CD4-positive, alpha-beta T cell treated with Interferon gamma for 1 hour (primary cell): ENCODE results near the gene NANS.
"Not testable (repeated sequence)": the region's sequence is repeated elsewhere in the genome, so short reads cannot be mapped to it uniquely, and the experiment has no call there.

Source experiments
- DNase-seq: peaks from one replicate; pipeline ENCODE4 v3.0.0-alpha.2; 2020

Gene NANS

DNA sequence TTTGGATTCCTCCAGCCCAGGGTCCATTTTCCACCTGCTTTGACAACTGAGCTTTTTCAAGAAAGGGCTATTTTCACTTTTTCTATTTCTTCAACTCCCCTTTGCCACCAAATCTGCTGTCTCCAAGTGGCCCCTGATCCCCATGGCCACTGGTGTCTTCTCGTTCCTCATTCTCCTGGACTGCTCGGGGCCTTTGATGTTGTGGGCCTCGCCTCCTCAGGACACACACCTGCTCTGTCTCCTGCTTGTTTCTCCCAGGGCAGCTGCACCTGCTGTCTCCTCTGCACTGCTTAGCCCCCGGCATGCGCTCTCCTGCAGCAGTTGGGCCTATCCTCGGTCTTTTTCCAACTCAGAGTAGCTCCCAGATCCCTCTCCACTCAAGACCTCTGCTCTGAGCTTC is 16.3 kb upstream of the NANS start:
- no peak for DNase-seq

DNA sequence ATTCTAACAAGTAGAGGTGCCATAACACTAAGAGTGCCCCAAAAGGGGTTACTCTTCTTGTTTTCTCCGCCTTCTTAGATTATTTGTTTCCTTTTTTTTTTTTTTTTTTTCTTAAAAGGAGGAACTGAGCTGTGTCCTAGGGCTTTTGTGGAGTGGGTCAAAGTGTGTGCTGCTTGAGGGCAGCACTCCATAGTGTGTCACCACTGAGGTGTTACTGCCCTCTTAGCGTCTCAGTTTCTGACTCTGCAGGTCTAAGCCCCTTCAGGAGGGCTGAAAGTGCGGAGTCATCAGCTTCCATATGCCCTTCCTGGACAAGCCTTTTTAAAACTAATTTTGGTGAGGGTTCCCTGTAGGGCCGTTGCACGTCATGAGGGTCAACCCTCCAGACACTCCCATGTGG is 12.6 kb upstream of the NANS start:
- no peak for DNase-seq

DNA sequence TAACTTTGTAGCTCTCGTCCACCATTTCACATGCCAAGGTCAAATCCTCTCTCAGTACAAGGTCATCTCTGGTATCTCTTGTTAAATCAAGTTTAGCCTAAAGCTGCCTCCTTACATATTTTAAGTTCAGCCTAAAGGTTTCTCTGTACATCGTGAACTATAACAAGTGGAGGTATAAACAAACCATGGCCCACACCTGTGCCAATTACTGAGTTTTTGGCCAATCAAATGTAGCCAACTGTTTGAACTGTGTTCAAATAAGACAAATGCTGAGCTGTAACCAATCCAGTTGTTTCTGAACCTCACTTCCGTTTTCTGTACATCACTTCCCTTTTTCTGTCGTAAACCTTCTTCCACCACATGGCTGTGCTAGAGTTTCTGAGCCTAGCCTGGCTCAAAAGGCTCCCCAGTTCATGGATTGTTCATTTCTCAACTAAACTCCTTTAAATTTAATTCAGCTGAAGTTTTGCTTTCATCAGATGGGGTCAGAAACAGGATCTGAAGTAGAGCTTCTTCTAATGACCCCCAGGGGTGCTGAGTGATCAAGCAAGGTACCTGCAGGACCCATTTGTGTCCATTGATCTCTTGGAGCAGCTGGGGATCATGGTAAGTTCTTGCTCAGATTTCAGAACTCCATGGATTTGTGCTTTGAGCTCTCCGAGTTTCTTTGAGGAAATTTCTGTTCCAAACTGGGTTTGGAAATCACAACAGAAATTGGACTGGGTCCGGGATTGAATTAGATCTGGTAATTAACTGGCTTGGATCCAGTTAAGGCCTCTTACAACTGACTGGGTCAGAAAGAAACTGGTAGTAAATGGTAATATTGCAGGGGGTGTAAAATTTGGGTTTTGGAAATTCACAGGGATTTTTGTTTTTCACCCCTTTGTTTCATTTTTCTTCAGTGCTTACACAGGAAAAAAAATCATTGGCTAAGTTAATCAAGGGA is 11.0 kb upstream of the NANS start:
- peak; percentile 51 for DNase-seq

DNA sequence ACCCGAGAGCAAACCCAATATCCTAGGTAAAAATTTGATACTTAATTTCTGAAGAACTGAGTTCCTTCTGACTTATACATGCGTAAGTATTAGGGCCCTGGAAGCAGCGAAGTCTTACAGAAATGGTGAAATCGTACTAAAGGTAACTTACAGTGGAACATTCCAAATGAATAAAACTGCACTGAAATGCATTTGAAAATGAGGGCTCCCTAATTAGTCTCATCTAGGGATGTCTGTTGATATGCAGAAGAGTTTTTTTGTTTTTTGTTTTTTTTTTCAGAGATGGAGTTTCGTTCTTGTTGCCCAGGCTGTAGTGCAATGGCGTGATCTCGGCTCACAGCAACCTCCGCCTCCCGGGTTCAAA is 10.4 kb upstream of the NANS start:
- no peak for DNase-seq

DNA sequence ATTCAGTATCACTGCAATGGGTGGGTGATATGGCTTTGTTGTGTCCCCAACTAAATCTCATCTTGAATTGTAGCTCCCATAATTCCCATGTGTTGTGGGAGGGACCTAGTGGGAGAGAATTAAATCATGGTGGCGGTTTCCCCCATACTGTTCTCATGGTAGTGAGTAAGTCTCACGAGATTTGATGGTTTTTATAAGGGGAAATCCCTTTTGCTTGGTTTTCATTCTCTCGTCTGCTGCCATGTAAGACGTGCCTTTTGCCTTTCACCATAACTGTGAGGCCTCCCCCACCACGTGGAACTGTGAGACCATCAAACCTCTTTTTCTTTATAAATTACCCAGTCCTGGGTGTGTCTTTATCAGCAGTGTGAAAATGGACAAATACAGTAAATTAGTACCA is 9.5 kb upstream of the NANS start:
- DNase-seq, result no peak

DNA sequence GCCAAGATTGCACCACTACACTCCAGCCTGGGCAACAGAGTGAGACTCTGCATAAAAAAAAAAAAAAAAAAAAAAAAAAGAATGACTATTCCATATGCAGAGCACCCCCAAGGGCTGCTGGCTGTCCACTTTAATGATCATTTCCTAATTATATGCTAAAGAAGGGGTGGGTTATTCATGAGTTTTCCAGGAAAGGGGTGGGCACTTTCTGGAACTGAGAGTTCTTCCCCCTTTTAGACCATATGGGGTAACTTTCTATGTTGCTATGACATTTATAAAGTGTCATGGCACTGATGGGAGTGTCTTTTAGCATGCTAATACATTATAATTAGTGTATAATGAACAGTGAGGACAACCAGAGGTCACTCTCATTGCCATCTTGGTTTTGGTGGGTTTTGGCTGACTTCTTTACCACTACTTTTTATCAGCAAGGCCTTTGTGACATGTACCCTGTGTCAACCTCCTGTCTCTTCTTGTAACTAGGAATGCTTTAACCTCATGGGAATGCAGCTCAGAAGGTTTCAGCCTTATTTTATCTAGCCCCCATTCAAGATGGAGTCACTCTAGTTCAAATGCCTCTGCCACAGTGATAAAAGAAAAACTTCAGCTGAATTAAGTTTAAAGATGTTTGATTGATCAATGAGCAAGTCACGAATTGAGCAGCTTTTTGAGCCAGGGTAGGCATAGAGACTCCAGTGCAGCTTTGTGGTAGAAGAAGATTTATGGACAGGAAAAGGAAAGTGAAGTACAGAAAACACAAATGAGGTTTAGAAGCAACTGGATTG is 7.1 kb upstream of the NANS start:
- DNase-seq, result no peak

DNA sequence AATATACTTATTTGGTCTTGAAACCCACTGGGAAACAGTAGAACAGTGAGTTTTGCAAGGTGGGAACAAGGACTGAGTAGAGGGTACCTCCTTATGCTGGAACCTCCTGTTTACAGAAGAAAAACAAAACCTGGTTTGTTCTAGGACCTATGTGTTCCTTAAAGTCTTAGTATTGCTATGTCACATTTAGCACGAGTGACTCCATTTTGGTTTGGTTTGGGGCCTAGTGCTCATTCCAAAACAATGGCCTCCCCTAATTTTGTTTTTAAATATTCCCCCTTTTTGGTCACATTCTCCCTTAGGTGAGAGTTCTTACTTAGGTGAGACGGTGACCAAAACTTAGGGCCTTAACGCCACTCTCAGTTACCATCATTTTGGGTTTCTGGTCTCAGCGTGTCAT is 6.2 kb upstream of the NANS start:
- DNase-seq, result no peak

DNA sequence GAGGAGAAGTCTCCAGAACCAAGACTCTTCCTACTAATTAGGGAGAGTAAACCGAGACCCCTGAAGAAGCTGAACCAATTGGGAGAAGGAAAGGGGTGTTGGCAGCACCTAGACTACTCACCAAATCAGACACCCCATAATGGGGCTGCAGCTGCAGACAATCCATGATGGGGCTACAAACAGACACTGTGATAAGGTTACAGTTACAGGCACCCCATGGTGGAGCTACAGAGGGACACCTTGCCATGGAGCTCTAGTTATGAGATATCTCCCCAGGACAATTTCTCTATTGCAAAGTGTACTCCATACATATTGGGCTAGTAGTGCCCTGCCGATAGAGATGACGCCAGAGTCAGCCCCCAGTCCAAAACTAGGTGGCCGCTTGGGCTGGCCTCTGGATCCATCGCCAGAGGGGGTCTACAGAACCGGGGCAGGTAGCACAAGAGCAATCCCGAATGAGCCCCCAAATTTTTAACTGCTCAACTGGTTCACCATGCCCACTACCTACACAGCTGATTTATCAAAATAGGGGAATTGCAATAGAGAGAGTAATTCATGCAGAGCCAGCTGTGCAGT is 2.1 kb upstream of the NANS start:
- no peak for DNase-seq

DNA sequence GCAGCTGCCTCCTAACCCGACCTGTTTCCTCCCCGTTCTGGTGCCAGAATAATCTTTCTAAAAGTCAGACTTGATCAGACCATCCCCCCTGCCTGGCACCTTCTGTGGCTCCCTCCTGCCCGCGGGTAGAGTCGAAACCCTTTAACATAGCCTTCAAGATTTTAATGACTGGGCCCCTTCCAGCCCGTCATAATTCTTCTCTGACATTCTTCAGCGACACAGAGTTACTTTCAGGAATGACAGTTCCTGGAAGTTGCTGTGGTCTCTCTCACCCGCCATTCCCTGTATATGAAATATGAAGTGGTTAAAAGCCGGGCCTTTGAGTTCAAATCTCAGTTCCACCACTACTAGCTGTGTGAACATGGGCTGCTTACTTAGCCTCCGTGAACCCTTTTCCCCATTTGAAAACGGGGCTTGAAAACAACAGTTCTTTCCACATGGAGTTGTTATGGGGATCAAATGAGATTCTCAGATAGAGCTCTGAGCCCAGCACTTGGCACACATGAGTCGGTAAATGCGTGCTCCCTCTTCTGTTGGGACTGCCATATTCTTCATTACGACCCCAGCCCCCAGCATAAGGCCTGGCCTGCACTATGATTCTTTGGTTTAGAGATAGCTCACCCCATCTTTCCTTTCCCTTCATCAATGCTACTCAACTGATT is 737 bp downstream of the NANS start:
- DNase-seq, result no peak

DNA sequence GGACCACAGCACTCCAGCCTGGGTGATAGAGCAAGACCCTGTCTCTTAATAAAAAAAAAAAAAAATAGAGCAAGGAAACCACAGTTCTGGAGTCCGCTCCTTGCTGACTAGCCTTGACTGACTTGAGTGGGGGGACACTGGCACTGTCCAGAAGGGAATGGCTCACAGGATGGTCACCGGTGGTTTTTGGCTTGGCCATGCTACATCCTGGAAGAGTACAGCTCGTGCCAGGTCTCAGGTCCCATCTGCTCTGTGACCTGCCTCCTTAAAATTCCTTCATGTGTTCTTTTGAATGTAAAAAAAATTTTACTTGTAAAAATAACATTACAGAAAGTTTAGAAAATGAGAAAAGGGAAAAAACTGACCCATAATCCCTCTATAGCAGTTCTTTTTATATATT is 5.6 kb downstream of the NANS start:
- no peak for DNase-seq

DNA sequence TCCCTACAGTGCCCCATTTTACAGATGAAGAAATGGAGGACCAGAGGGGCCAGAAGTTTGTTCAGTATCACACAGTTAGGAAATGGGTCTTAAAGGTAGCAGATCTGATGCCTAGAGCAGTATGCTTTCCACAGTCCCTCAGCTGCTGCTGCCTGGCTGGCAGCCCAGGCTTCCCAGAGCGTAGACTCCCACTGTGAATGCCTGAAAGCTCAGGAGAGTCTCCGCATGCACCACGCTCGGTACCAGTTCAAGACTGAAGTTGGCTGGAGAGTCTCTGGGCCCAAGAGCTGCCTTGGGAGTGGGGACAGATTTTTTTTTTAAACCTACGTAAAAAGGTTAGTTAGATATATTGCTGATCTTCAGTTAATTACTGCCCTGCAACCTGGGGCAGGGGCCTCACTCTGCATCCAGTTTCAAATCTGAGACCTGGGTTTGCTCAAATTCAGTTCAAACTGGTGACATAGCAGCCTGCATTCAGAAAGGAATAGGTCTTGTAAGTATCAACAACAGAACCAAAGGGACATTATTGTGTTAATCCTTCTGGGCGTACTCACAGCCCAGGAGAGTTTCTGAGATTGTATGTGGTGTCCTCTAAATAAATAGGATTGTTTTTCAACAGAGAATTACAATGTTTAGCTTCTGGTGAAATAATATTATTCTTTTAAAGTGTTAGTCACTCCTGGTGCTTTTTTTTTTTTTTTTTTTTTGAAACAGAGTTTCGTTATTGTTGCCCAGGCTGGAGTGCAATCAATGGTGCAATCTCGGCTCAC is 8.3 kb downstream of the NANS start:
- no peak for DNase-seq

DNA sequence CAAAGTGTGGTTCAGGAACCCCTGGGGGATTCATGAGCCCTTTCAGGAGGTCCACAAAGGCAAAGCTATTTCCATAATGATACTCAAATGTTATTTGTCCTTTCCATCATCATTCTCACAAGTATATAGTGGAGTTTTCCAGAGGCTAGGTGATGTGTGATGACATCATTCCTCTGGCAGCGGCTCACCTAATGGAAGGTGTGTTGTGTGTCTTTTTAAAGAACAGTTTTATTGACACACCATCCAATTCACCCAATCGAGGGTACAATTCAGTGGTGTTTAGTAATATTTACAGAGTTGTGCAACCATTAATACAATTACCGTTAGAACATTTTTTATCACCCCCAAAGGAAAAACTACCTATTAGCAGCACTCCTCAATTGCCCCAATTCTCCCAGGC is 9.7 kb downstream of the NANS start:
- DNase-seq, result no peak

DNA sequence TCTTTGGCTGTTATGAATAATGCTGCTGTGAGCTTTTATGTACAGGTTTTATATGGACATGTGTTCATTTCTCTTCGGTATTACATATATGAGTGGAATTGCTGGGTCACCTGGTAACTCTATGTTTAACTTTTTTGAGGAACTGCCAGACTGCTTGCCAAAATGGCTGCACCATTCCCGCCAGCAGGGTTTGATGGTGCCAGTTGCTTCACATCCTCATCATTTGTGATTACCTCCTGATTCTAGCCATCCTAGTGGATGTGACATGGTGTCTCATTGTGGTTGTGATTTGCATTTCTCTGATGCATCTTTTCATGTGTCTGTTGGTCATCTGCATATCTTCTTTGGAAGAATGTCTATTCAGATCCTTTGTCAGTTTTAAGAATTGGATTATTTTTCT is 10.7 kb downstream of the NANS start:
- no peak for DNase-seq

DNA sequence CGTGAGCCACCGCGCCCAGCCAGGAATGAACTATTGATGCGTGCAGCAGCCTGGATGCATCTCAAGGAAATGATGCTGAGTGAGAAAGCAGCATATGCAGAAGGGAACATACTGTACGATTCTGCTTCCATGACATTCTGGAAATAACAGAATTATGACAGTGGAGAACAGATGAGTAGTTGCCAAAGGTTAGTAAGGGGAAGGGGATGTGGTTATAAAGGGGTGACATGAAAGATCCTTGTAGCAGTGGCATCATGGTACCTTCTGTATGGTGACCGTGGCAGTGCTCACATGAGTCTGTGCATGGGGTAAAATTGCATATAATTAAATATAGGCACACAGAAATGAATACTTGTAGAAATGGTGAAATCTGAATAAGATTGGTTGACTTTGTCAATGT is 13.0 kb downstream of the NANS start:
- DNase-seq, result no peak

DNA sequence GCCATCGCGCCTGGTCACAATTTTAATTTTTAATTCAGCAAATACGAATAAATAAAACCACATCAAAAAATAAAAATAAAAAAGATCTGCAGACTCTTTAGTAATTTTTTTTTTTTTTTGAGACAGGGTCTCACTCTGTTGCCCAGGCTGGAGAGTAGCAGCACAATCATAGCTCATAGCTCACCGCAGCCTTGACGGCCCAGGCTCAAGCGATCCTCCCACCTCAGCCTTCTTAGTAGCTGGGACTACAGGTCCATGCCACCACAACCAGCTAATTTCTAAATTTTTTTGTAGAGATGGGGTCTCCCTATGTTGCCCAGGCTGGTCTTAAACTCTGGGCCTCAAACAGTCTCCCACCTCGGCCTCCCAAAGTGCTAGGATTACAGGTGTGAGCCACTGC is 14.2 kb downstream of the NANS start:
- DNase-seq, result no peak

DNA sequence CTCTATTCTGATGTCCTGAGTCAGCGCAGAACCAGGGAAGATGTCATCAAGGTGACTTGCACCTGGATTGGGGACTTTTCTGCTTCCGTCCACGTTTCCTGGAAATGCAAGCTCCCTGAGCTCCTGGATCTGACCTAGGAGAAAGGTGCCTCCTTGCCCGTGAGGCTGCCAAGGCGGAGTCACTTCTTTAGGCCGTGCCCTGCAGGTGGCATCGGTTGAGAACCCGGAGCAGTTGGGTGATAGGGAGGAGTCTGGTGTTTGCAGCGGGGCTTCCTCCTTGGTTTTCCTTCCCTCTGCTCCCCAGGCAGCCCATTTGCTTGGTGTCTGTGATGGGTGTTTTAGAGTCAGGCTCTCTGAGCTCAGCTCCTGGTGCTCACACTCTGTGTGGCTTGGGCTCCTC is 15.2 kb downstream of the NANS start:
- DNase-seq, result no peak

DNA sequence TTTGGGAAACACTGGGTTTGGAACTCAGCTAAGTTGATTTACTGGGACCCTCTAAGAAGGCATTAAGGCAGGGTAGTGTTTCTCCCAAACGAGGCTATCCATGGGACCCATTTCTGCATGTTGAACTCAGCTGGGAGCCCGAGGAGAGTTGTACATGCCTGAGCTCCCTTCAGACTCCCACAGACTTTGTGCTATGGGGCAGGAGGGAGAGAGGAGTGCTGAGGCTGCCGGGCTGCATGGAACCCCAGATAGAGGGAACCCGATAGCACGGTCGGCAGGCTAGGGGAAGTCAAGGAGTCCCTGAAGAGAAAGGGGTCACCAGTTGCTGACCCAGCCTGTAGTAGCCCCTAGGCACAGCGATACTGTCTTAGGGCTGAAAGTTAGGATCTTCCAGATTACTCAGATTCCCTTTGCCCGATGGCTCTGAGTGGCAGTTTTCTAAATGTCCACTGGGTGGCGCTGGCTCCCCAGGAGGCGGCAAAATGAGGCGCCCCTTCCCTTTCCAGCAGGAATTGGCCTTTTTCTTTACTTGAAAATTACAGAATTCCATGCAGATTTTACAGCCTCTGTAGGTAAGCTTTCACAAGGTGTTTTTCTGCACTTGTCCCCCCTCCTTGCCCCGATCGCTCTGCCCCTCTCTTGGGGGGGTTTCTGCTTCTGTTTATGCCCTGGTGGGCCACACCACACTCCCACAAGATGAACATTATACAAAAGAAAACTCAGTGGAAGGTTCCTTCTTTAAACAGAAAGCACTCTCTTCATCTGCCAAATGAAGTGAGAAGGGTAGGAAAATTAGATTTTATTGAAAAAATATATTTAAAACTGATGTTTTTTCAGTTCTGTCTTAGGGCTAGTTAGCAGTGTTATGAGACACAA is 17.8 kb downstream of the NANS start:
- DNase-seq, result peak; percentile 51

DNA sequence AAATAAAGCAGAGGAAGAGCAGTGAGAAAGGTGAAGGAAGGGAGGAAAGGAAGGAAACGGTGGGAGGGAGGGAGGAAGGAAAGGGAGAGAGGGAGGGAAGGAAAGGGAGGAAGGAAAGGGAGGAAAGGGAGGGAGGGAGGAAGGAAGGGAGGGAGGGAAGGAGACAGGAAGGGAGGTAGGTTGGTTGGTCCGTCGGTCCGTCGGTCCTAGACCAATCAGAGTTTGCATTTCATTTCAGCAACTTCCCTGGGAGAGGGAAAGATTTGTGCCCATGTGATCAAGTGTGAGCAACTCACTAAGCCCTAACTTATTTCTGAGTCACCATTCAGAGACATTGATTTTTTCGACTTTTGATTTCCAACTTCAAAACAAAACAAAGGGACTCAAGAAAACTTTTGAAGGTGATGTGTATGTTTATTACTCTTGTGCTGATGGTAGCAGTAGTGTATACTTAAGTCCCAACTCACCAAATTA is 18.8 kb downstream of the NANS start:
- no peak for DNase-seq

DNA sequence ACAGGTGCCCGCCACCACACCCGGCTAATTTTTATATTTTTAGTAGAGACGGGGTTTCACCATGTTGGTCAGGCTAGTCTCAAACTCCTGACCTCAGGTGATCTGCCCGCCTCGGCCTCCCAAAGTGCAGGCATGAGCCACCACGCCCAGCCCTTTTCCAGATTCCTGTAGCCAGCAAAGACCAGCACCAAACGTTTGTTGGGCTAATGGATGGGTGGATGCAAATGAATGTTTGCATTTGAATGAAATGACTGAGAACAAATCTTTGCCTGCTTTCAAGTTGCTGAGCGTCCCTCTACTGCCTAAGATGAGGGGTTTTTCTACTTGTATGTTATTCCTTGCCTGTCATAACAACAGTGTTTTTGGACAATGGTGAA is 20.0 kb downstream of the NANS start:
- DNase-seq, result not testable (repeated sequence)

DNA sequence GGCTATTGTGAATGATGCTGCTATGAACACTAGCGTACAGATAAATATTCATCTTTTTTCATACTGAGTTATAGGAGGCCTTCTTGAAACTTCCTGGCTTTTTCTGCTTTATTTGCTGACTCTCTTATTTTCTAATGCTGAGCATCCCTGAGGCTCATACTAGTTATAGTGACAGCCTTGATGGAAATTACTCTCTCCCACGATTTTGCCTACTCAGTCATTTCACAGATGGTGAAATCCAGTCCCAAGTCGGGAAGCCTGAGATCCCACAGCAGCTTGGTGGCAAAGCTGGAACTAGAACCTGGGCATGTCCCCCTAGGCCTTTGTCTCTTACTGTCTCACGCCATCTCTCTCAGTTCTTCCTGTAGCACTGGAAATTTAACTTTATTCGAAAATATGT is 22.4 kb downstream of the NANS start:
- no peak for DNase-seq

DNA sequence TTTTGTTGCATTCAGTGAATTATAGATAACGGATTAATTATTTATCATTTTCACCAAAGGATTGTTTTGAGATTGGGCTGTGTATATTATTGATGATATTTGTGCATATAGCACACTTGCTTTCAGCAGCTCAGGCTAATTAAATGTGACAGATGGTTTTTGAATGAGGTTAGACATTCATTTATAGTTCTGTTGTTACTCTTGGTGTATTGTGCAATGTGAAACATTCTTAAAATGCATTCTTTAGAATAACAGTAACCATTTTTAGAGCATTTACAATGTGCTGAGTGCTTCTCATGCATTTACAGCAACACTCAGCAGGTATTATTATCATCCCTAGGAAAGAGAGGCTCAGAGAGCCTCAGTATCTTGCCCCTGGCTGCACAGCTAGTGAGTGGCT is 23.8 kb downstream of the NANS start:
- DNase-seq, result no peak

DNA sequence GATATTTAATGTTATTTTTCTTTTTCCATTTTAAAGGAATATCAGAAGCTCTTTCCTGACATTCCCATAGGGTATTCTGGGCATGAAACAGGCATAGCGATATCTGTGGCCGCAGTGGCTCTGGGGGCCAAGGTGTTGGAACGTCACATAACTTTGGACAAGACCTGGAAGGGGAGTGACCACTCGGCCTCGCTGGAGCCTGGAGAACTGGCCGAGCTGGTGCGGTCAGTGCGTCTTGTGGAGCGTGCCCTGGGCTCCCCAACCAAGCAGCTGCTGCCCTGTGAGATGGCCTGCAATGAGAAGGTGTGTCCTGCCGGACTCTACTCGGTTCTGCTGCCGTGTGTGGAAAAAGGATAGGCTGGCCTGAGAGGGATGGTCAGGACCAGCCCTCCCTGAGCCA is 24.2 kb downstream of the NANS start:
- DNase-seq, result no peak
